Measurements from ENCODE around the gene FHDC1.

FHDC1 gene

GRCh38 chr4:152941411-152941810, 5.3 kb downstream of the FHDC1 start:
- DNase-seq (ENCODE audit: low read depth) = no peak
- no peak for TF ChIP-seq CTCF (IDR thresholded peaks at IDR 0.05; ENCODE audit: insufficient read depth, low read depth, low read length, missing control alignments)
- H3K4me3 ChIP-seq (ENCODE audit: low read depth, low read length) = no peak overlapping the region

GRCh38 chr4:152942346-152942745, 6.2 kb downstream of the FHDC1 start:
- no peak for TF ChIP-seq CTCF (IDR thresholded peaks at IDR 0.05; ENCODE audit: insufficient read depth, low read depth, low read length, missing control alignments)
- H3K4me3 ChIP-seq (ENCODE audit: low read depth, low read length) = no peak overlapping the region
- no peak for DNase-seq (ENCODE audit: low read depth)

- no peak for TF ChIP-seq CTCF (IDR thresholded peaks at IDR 0.05; ENCODE audit: insufficient read depth, low read depth, low read length, missing control alignments)
- H3K4me3 ChIP-seq (ENCODE audit: low read depth, low read length) = no peak overlapping the region
- DNase-seq (ENCODE audit: low read depth) = no peak
Observed at GRCh38 chr4:152943672-152944071, 7.5 kb downstream of the FHDC1 start.

- DNase-seq (ENCODE audit: low read depth) = no peak
- no peak overlapping the region for H3K4me3 ChIP-seq (ENCODE audit: low read depth, low read length)
- TF ChIP-seq CTCF (IDR thresholded peaks at IDR 0.05; ENCODE audit: insufficient read depth, low read depth, low read length, missing control alignments) = no peak
Observed at GRCh38 chr4:152944666-152945320, 8.7 kb downstream of the FHDC1 start.

- no peak overlapping the region for H3K4me3 ChIP-seq (ENCODE audit: low read depth, low read length)
- no peak for TF ChIP-seq CTCF (IDR thresholded peaks at IDR 0.05; ENCODE audit: insufficient read depth, low read depth, low read length, missing control alignments)
- DNase-seq (ENCODE audit: low read depth) = no peak
Observed at GRCh38 chr4:152945639-152946038, 9.5 kb downstream of the FHDC1 start.

- H3K4me3 ChIP-seq (ENCODE audit: low read depth, low read length) = no peak overlapping the region
- no peak for TF ChIP-seq CTCF (IDR thresholded peaks at IDR 0.05; ENCODE audit: insufficient read depth, low read depth, low read length, missing control alignments)
- no peak for DNase-seq (ENCODE audit: low read depth)
Observed at GRCh38 chr4:152946446-152946845, 10.3 kb downstream of the FHDC1 start.

GRCh38 chr4:152947311-152947710, 11.2 kb downstream of the FHDC1 start:
- TF ChIP-seq CTCF (IDR thresholded peaks at IDR 0.05; ENCODE audit: insufficient read depth, low read depth, low read length, missing control alignments) = no peak
- no peak for DNase-seq (ENCODE audit: low read depth)
- no peak overlapping the region for H3K4me3 ChIP-seq (ENCODE audit: low read depth, low read length)
